Stomach (tissue), 4 donors: ENCODE results near the gene PIEZO2.

Experiments
- POLR2A ChIP-seq, 4 donors: fragments of 450-650 bp; IDR thresholded peaks; one replicate each; pipeline ENCODE4 v1.6.1; 2016; ENCODE audit warnings: antibody characterized with exemption in 4 of 4, control low read depth in 2 of 4, mild to moderate bottlenecking in 1 of 4, moderate library complexity in 1 of 4
- POLR2AphosphoS5 ChIP-seq, 3 donors: sonication (generic); formaldehyde crosslinking; IDR thresholded peaks; one replicate each; pipeline ENCODE4 v1.6.1; 2016; ENCODE audit warnings: antibody characterized with exemption in 3 of 3
- TF ChIP-seq, protein P1 (sequence below), 7 experiments: fragments of 450-650 bp in 4 of 7; fragments of 200-600 bp in 3 of 7; sonication (generic) in 3 of 7; IDR thresholded peaks; one replicate each; pipeline ENCODE4 v1.5.1; 2016 to 2019; ENCODE audit warnings: antibody characterized with exemption in 7 of 7, control low read depth in 2 of 7, mild to moderate bottlenecking in 1 of 7

DNA sequence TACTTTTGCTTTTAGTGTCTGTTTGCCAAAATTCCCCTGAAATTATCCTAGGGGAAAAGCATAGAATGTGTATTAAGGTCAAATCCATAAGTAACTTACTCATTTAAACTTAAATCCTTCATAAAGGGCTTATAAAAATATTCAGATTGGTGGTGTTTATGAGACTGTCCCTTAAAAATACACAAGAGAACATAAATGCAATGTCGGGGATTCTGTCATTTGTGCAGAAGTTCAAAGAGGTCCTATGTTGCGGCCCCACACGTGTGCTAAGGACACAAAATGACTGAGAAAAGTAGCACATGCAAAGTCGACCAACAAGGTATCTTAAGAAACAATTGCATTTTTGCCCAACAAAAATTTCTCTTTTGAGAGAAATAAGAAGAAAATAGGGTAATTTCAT lies 225.1 kb downstream of the PIEZO2 start:
- TF ChIP-seq POLR2A (IDR thresholded peaks at IDR 0.05) (no peak), POLR2AphosphoS5 (IDR thresholded peaks at IDR 0.05) (no peak)
- TF ChIP-seq, protein P1, sequence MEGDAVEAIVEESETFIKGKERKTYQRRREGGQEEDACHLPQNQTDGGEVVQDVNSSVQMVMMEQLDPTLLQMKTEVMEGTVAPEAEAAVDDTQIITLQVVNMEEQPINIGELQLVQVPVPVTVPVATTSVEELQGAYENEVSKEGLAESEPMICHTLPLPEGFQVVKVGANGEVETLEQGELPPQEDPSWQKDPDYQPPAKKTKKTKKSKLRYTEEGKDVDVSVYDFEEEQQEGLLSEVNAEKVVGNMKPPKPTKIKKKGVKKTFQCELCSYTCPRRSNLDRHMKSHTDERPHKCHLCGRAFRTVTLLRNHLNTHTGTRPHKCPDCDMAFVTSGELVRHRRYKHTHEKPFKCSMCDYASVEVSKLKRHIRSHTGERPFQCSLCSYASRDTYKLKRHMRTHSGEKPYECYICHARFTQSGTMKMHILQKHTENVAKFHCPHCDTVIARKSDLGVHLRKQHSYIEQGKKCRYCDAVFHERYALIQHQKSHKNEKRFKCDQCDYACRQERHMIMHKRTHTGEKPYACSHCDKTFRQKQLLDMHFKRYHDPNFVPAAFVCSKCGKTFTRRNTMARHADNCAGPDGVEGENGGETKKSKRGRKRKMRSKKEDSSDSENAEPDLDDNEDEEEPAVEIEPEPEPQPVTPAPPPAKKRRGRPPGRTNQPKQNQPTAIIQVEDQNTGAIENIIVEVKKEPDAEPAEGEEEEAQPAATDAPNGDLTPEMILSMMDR (IDR thresholded peaks at IDR 0.05): no peak
